ENCODE measurements around the gene EFNA3. TPM values are rescaled to one million over a fixed set of nuclear protein-coding genes. Genes with fewer than 3 reads are reported as not detected.

EFNA3 gene
- total and polyA plus RNA-seq, 2 donors (not counting 3 experiments of a cell fraction or from before 2014, with no cell fraction given) = 2.2 to 2.5 TPM

DNA sequence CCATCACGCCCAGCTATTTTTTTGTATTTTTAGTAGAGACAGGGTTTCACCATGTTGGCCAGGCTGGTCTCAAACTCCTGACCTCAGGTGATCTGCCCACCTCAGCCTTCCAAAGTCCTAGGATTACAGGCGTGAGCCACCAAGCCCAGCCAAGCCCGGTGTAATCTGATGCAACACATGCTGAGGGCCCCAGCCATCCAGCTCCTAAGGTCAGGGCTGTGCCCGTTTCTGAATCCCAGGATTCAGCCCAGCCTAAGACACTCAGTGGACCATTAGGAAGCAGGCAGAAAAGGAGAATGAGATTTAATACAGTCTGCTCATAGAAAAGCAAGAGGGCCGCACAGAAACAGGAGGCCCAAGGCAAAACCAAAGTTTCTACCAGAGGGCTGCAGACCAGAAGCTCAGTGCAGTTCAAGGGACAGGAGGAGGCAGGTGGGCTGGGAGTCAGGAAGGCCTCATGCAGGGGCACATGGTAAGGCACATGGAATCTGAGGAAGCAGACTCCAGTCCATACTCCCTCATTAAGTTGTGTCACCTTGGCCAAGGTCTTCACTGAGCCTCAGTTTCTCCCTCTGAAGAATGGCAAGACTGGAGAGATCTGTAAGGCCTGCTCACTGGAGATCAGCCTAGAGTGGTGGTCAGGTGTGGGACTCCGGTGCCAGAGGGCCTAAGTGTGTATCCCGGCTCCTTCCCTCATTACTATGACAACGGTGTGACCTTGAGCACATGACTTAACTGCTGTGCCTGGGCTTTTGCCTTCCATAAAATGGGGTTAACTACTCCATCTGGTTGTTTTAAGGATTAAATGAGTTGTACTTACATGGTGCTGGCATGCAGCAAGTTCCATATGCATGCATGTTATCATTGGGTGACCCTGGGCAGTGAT lies 29.9 kb upstream of the EFNA3 start:
- no peaks in the 10 kb centered on the region for H3K9me3 ChIP-seq (replicated peaks; ENCODE audit: control insufficient read depth, insufficient read depth, low read length)
- H4K20me1 ChIP-seq (replicated peaks; ENCODE audit: control insufficient read depth, extremely low read depth, insufficient read depth, low read length) = no peaks in the 10 kb centered on the region
- peaks cover 36% of the 10 kb centered on the region for H3K4me1 ChIP-seq (ENCODE audit: control insufficient read depth, extremely low read depth, insufficient read depth, low read length)
- no peak for DNase-seq (ENCODE audit: low read depth, low spot score)
- peaks cover 17% of the 10 kb centered on the region for H3K79me2 ChIP-seq (ENCODE audit: control insufficient read depth, insufficient read depth, low read length)
- POLR2A ChIA-PET = no interaction called here
- H3K9me1 ChIP-seq (replicated peaks; ENCODE audit: control insufficient read depth, extremely low read depth, insufficient read depth, low read length) = no peaks in the 10 kb centered on the region
- no peak overlapping the region for H3K4me3 ChIP-seq (replicated peaks in 1 of 3; ENCODE audit: insufficient read depth in 1 of 3, low read depth in 1 of 3, low read length in 3 of 3)
- no peak for TF ChIP-seq MYC (IDR thresholded peaks at IDR 0.05; ENCODE audit: low read depth, low read length)
- TF ChIP-seq, protein P1, sequence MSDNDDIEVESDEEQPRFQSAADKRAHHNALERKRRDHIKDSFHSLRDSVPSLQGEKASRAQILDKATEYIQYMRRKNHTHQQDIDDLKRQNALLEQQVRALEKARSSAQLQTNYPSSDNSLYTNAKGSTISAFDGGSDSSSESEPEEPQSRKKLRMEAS (IDR thresholded peaks at IDR 0.05; ENCODE audit: insufficient read depth, insufficient read length) = no peak
- no peak for TF ChIP-seq GATA2 (IDR thresholded peaks at IDR 0.05; ENCODE audit: insufficient read depth, insufficient read length, low read depth, low read length)
- no peak for TF ChIP-seq POLR2AphosphoS5 (IDR thresholded peaks at IDR 0.05; ENCODE audit: insufficient read depth, low read depth, low read length)
- TF ChIP-seq JUN (IDR thresholded peaks at IDR 0.05; ENCODE audit: borderline replicate concordance, insufficient read depth, insufficient read length, low read depth) = no peak
- no peak for TF ChIP-seq POLR2A (IDR thresholded peaks at IDR 0.05; ENCODE audit: low read depth, low read length)
- no peak for TF ChIP-seq EZH2 (IDR thresholded peaks at IDR 0.05; ENCODE audit: borderline replicate concordance, low read depth, low read length, severe bottlenecking)
- no peak for TF ChIP-seq FOS (IDR thresholded peaks at IDR 0.05; ENCODE audit: borderline replicate concordance, insufficient read depth, low read length)
- TF ChIP-seq, protein P2, sequence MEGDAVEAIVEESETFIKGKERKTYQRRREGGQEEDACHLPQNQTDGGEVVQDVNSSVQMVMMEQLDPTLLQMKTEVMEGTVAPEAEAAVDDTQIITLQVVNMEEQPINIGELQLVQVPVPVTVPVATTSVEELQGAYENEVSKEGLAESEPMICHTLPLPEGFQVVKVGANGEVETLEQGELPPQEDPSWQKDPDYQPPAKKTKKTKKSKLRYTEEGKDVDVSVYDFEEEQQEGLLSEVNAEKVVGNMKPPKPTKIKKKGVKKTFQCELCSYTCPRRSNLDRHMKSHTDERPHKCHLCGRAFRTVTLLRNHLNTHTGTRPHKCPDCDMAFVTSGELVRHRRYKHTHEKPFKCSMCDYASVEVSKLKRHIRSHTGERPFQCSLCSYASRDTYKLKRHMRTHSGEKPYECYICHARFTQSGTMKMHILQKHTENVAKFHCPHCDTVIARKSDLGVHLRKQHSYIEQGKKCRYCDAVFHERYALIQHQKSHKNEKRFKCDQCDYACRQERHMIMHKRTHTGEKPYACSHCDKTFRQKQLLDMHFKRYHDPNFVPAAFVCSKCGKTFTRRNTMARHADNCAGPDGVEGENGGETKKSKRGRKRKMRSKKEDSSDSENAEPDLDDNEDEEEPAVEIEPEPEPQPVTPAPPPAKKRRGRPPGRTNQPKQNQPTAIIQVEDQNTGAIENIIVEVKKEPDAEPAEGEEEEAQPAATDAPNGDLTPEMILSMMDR (IDR thresholded peaks at IDR 0.05; ENCODE audit: extremely low read depth in 1 of 2, insufficient read depth in 1 of 2, low read depth in 1 of 2, low read length in 2 of 2) = no peak
- intact Hi-C loops (cut with micrococcal nuclease) = no loop called here
- H3K27ac ChIP-seq (ENCODE audit: insufficient read depth, low read depth, low read length) = no peak overlapping the region
- no peaks in the 10 kb centered on the region for H3K36me3 ChIP-seq (ENCODE audit: control insufficient read depth in 2 of 2, extremely low read depth in 1 of 2, insufficient read depth in 2 of 2, low read length in 2 of 2)
- H3K27me3 ChIP-seq (ENCODE audit: control insufficient read depth in 2 of 2, insufficient read depth in 2 of 2, low read length in 2 of 2) = no peaks in the 10 kb centered on the region
- FAIRE-seq = no peak
- H3K4me2 ChIP-seq (ENCODE audit: insufficient read depth, low read length) = no peak overlapping the region
- no TSS peak for BruUV-seq (replicated peaks)
- dilution Hi-C loops (cut with MboI; ENCODE audit: extremely low pct_ligation_motif_present, low sequenced_read_pairs) = no loop called here
- no peak overlapping the region for H3K9ac ChIP-seq (replicated peaks; ENCODE audit: extremely low read depth, insufficient read depth, low read length)
- H2AFZ ChIP-seq (ENCODE audit: low read depth, low read length) = no peak overlapping the region
- CTCF ChIA-PET = interaction anchor here (0.8 to 2.0 kb wide), 3 partner anchors 8 to 37 kb away, joined by 3 to 14 read pairs (median 3); no protein-coding TSS in a partner anchor

Measured in endothelial cell of umbilical vein (primary cell).